Nephron (organoid): ENCODE results near the gene PLIN5.

Experiments
- H3K27ac Mint-ChIP-seq, 3 experiments: 2 replicates each; pipeline ENCODE4 v1.8.0; 2020; ENCODE audit warnings: mixed read lengths in 3 of 3, mild to moderate bottlenecking in 2 of 3, moderate library complexity in 1 of 3
- H3K27me3 Mint-ChIP-seq: 2 replicates; pipeline ENCODE4 v1.8.0; 2021; ENCODE audit warnings: low read depth, mild to moderate bottlenecking, moderate library complexity, mixed read lengths
- H3K36me3 Mint-ChIP-seq: 2 replicates; pipeline ENCODE4 v1.8.0; 2020; ENCODE audit warnings: low read depth, mixed read lengths
- H3K4me1 Mint-ChIP-seq: 2 replicates; pipeline ENCODE4 v1.8.0; 2020; ENCODE audit warnings: mixed read lengths
- H3K4me3 Mint-ChIP-seq, 3 experiments: 2 replicates each; pipeline ENCODE4 v1.8.0; 2020; ENCODE audit warnings: mild to moderate bottlenecking in 3 of 3, mixed read lengths in 3 of 3, moderate library complexity in 2 of 3
- H3K9me3 Mint-ChIP-seq: 2 replicates; pipeline ENCODE4 v1.8.0; 2020; ENCODE audit warnings: mixed read lengths
- CTCF ChIP-seq, 3 experiments: fragments of 200-600 bp; sonication (generic); IDR thresholded peaks; one replicate each; pipeline ENCODE4 v1.5.0; 2021; ENCODE audit warnings: antibody characterized with exemption in 3 of 3; ENCODE audit not compliant: unreplicated experiment in 3 of 3

The PLIN5 gene, protein sequence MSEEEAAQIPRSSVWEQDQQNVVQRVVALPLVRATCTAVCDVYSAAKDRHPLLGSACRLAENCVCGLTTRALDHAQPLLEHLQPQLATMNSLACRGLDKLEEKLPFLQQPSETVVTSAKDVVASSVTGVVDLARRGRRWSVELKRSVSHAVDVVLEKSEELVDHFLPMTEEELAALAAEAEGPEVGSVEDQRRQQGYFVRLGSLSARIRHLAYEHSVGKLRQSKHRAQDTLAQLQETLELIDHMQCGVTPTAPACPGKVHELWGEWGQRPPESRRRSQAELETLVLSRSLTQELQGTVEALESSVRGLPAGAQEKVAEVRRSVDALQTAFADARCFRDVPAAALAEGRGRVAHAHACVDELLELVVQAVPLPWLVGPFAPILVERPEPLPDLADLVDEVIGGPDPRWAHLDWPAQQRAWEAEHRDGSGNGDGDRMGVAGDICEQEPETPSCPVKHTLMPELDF

DNA sequence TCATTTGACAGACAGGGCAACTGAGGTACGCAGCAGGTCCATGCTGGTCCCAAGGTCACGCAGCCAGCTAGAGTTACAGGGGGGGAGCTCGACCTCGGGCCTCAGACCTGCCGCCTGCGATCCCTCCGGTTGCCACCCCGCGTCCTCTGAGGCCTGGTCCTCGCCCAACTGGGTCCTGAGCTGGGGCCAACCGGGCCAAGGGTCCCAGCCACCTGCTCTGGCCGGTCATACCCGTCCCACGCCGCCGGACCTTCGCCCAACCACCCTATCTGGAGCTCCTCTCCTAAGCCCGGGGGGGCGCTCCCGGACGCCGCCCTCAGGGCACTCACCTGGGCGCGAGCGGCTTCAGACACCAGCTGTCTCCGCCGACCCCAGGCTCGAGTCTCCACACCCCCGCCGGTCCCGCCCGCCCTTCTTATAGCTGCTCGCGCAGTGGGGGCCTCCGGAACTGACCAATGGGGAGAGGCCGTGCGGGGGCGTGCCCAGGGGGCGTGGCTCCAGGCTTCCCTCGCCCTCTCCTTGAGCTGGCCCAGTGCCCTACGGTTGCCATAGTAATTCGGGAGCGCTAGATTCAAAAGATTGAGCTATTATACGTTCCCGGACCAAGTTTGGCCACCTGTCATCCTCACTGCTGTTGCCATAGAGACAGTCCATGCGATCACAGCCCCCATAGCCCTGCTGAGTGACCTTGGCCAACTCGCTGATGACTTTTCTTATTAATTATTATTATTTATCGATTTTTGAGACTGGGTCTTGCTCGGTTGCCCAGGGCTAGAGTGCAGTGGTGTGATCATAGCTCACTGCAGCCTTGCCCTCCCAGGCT, at the start of gene PLIN5:
TSS of gene PLIN5 (minus strand) at position 389 of the 823 bp plus-strand sequence. CDS start 1,150 bp downstream, outside the sequence.
- TF ChIP-seq CTCF (IDR thresholded peaks at IDR 0.05; ENCODE audit: unreplicated experiment in 3 of 3): no peak
- Mint-ChIP-seq H3K27me3 (peaks cover 24% of the 10 kb centered on the region), H3K4me1 (peaks cover 8% of the 10 kb centered on the region), H3K4me3 (peak within 1 kb of the TSS in 2 of 3 experiments; percentile 32 to 64), H3K9me3 (no peaks in the 10 kb centered on the region), H3K27ac (no peak within 1 kb of the TSS), H3K36me3 (no peaks in the 10 kb centered on the region)

- peak overlapping the region; percentile 50 to 88 (median 68) for H3K4me3 Mint-ChIP-seq
- H3K9me3 Mint-ChIP-seq: no peaks in the 10 kb centered on the region
- H3K4me1 Mint-ChIP-seq: peaks cover 23% of the 10 kb centered on the region
- H3K27me3 Mint-ChIP-seq: peaks cover 26% of the 10 kb centered on the region
- no peaks in the 10 kb centered on the region for H3K36me3 Mint-ChIP-seq
- TF ChIP-seq CTCF (IDR thresholded peaks at IDR 0.05; ENCODE audit: unreplicated experiment in 3 of 3): no peak
- no peak overlapping the region for H3K27ac Mint-ChIP-seq
These were observed 49.1 kb upstream of the PLIN5 start for GRCh38 chr19:4583961-4584669.

GRCh38 chr19:4582980-4583842, 48.2 kb upstream of the PLIN5 start:
- TF ChIP-seq CTCF (IDR thresholded peaks at IDR 0.05; ENCODE audit: unreplicated experiment in 3 of 3): no peak
- H3K9me3 Mint-ChIP-seq: no peaks in the 10 kb centered on the region
- peaks cover 30% of the 10 kb centered on the region for H3K27me3 Mint-ChIP-seq
- no peaks in the 10 kb centered on the region for H3K36me3 Mint-ChIP-seq
- H3K4me3 Mint-ChIP-seq: peak overlapping the region; percentile 66 to 95 (median 88)
- H3K27ac Mint-ChIP-seq: peak overlapping the region in 1 of 3 experiments; percentile 59
- H3K4me1 Mint-ChIP-seq: peaks cover 19% of the 10 kb centered on the region

- H3K9me3 Mint-ChIP-seq: no peaks in the 10 kb centered on the region
- TF ChIP-seq CTCF (IDR thresholded peaks at IDR 0.05; ENCODE audit: unreplicated experiment in 3 of 3): no peak
- peaks cover 30% of the 10 kb centered on the region for H3K27me3 Mint-ChIP-seq
- H3K27ac Mint-ChIP-seq: peak overlapping the region; percentile 16 to 68 (median 36)
- H3K36me3 Mint-ChIP-seq: no peaks in the 10 kb centered on the region
- H3K4me1 Mint-ChIP-seq: peaks cover 21% of the 10 kb centered on the region
- peak overlapping the region; percentile 80 to 95 (median 88) for H3K4me3 Mint-ChIP-seq
These were observed 46.9 kb upstream of the PLIN5 start for GRCh38 chr19:4581666-4582553.
